Measurements from ENCODE around the gene PLCH1. TPM values are rescaled to one million over a fixed set of nuclear protein-coding genes. Genes with fewer than 3 reads are reported as not detected.

The PLCH1 gene
- total RNA-seq, 1 experiment from 2014 or later: 8.9 TPM

- TF ChIP-seq, protein P1, sequence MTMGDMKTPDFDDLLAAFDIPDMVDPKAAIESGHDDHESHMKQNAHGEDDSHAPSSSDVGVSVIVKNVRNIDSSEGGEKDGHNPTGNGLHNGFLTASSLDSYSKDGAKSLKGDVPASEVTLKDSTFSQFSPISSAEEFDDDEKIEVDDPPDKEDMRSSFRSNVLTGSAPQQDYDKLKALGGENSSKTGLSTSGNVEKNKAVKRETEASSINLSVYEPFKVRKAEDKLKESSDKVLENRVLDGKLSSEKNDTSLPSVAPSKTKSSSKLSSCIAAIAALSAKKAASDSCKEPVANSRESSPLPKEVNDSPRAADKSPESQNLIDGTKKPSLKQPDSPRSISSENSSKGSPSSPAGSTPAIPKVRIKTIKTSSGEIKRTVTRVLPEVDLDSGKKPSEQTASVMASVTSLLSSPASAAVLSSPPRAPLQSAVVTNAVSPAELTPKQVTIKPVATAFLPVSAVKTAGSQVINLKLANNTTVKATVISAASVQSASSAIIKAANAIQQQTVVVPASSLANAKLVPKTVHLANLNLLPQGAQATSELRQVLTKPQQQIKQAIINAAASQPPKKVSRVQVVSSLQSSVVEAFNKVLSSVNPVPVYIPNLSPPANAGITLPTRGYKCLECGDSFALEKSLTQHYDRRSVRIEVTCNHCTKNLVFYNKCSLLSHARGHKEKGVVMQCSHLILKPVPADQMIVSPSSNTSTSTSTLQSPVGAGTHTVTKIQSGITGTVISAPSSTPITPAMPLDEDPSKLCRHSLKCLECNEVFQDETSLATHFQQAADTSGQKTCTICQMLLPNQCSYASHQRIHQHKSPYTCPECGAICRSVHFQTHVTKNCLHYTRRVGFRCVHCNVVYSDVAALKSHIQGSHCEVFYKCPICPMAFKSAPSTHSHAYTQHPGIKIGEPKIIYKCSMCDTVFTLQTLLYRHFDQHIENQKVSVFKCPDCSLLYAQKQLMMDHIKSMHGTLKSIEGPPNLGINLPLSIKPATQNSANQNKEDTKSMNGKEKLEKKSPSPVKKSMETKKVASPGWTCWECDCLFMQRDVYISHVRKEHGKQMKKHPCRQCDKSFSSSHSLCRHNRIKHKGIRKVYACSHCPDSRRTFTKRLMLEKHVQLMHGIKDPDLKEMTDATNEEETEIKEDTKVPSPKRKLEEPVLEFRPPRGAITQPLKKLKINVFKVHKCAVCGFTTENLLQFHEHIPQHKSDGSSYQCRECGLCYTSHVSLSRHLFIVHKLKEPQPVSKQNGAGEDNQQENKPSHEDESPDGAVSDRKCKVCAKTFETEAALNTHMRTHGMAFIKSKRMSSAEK (CRISPR knock-in tag; IDR thresholded peaks at IDR 0.05; ENCODE audit: borderline replicate concordance): no peak
- TF ChIP-seq ETV6 (CRISPR knock-in tag; IDR thresholded peaks at IDR 0.05) (no peak), ZNF396 (CRISPR knock-in tag; IDR thresholded peaks at IDR 0.05; ENCODE audit: borderline replicate concordance) (no peak), IRF2 (CRISPR knock-in tag; IDR thresholded peaks at IDR 0.05; ENCODE audit: borderline replicate concordance, low read depth) (no peak), GABPB1 (CRISPR knock-in tag; IDR thresholded peaks at IDR 0.05) (no peak), GRHL2 (CRISPR knock-in tag; IDR thresholded peaks at IDR 0.05; ENCODE audit: insufficient replicate concordance, severe bottlenecking) (no peak)
- TF ChIP-seq, protein P2, sequence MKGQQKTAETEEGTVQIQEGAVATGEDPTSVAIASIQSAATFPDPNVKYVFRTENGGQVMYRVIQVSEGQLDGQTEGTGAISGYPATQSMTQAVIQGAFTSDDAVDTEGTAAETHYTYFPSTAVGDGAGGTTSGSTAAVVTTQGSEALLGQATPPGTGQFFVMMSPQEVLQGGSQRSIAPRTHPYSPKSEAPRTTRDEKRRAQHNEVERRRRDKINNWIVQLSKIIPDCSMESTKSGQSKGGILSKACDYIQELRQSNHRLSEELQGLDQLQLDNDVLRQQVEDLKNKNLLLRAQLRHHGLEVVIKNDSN (CRISPR knock-in tag; IDR thresholded peaks at IDR 0.05): no peak
Measured at GRCh38 chr3:155334914-155335723, 409.8 kb downstream of the PLCH1 start (continued).

DNA sequence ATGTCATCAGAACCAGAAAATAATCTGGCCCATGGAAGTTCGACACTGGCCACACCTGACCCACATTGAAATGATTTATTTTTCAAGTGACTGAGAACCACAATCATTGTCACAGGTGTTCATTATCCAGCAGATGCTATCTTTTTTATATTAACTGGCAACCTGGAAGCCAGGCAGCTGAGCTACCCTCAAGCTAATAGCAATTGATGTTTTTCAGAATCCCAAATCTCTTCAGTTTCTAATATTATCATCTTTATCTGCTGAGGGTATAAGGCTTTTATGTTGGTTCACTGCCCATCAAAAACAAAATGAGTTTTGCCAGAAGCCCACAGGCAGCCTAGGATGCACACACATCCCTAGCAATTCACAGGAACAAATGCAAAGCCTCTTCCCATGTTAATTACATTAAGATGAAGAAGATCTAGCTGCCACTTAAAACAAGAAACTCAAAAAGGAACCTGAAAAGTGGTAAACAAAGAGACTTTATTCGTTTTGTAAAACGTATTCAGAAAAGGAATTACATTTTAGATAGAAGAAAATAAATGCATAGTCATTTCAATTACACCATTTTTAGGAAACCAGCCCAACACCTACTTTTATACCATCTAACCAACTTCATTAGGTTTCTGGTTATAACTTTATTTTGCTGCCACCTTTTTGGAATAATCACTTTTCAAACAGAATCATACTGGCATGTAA lies 410.5 kb downstream of the PLCH1 start:
- H3K27ac Mint-ChIP-seq: no peak overlapping the region
- no peak overlapping the region for H3K4me3 Mint-ChIP-seq
- no peaks in the 10 kb centered on the region for H3K27me3 Mint-ChIP-seq (ENCODE audit: low read depth)
- peaks cover 11% of the 10 kb centered on the region for H3K4me1 Mint-ChIP-seq
- CTCF ChIA-PET: interaction anchor here (1.4 to 2.2 kb wide), 2 partner anchors 8 to 12 kb away, joined by 4 read pairs; no protein-coding TSS in a partner anchor
- H3K9me3 Mint-ChIP-seq: 0 out of 2 replicates have a peak, but pooled peaks cover 3% of the 10 kb centered on the region
- no peak for ATAC-seq
- TF ChIP-seq TP53 (CRISPR knock-in tag; IDR thresholded peaks at IDR 0.05): no peak
- TF ChIP-seq TEAD1 (CRISPR knock-in tag; IDR thresholded peaks at IDR 0.05): no peak
- TF ChIP-seq RORB (CRISPR knock-in tag; IDR thresholded peaks at IDR 0.05): no peak
- no peak for TF ChIP-seq MXD4 (CRISPR knock-in tag; IDR thresholded peaks at IDR 0.05; ENCODE audit: borderline replicate concordance)
- TF ChIP-seq, protein P3, sequence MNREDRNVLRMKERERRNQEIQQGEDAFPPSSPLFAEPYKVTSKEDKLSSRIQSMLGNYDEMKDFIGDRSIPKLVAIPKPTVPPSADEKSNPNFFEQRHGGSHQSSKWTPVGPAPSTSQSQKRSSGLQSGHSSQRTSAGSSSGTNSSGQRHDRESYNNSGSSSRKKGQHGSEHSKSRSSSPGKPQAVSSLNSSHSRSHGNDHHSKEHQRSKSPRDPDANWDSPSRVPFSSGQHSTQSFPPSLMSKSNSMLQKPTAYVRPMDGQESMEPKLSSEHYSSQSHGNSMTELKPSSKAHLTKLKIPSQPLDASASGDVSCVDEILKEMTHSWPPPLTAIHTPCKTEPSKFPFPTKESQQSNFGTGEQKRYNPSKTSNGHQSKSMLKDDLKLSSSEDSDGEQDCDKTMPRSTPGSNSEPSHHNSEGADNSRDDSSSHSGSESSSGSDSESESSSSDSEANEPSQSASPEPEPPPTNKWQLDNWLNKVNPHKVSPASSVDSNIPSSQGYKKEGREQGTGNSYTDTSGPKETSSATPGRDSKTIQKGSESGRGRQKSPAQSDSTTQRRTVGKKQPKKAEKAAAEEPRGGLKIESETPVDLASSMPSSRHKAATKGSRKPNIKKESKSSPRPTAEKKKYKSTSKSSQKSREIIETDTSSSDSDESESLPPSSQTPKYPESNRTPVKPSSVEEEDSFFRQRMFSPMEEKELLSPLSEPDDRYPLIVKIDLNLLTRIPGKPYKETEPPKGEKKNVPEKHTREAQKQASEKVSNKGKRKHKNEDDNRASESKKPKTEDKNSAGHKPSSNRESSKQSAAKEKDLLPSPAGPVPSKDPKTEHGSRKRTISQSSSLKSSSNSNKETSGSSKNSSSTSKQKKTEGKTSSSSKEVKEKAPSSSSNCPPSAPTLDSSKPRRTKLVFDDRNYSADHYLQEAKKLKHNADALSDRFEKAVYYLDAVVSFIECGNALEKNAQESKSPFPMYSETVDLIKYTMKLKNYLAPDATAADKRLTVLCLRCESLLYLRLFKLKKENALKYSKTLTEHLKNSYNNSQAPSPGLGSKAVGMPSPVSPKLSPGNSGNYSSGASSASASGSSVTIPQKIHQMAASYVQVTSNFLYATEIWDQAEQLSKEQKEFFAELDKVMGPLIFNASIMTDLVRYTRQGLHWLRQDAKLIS (CRISPR knock-in tag; IDR thresholded peaks at IDR 0.05; ENCODE audit: borderline replicate concordance): no peak
- TF ChIP-seq PRDM15 (CRISPR knock-in tag; IDR thresholded peaks at IDR 0.05): no peak
- no peaks in the 10 kb centered on the region for H3K36me3 Mint-ChIP-seq
- POLR2A ChIA-PET: no interaction called here
- no peak for DNase-seq (ENCODE audit: low spot score)
